HEK293 (cell line): Measurements from ENCODE around the gene USP31.

Experiments
- IKZF3 ChIP-seq: fragments of 450-650 bp; IDR thresholded peaks from 2 replicates; pipeline ENCODE4 v1.5.0; 2018; ENCODE audit warnings: missing biosample characterization, mild to moderate bottlenecking, missing genetic modification characterization, moderate library complexity
- KLF16 ChIP-seq: fragments of 450-650 bp; formaldehyde crosslinking; IDR thresholded peaks from 2 replicates; pipeline ENCODE4 v1.5.1; 2017; ENCODE audit warnings: missing biosample characterization, missing genetic modification characterization
- ZBTB17 ChIP-seq: fragments of 450-650 bp; formaldehyde crosslinking; IDR thresholded peaks from 2 replicates; pipeline ENCODE4 v1.5.1; 2016; ENCODE audit warnings: missing biosample characterization, missing genetic modification characterization
- ZBTB8A ChIP-seq: fragments of 450-650 bp; formaldehyde crosslinking; IDR thresholded peaks from 2 replicates; pipeline ENCODE4 v1.5.1; 2016; ENCODE audit warnings: missing biosample characterization, missing genetic modification characterization
- ZNF404 ChIP-seq: fragments of 450-650 bp; formaldehyde crosslinking; IDR thresholded peaks from 2 replicates; pipeline ENCODE4 v1.5.1; 2017; ENCODE audit warnings: missing biosample characterization, missing genetic modification characterization
- ZNF510 ChIP-seq: fragments of 450-650 bp; formaldehyde crosslinking; IDR thresholded peaks from 2 replicates; pipeline ENCODE4 v1.5.1; 2018; ENCODE audit warnings: mild to moderate bottlenecking, missing genetic modification characterization, missing biosample characterization; ENCODE audit not compliant: insufficient replicate concordance
- ZNF677 ChIP-seq: fragments of 450-650 bp; IDR thresholded peaks from 2 replicates; pipeline ENCODE4 v1.5.0; 2018; ENCODE audit warnings: missing biosample characterization, mild to moderate bottlenecking, missing genetic modification characterization, moderate library complexity
- TF ChIP-seq, protein P1 (sequence below): fragments of 450-650 bp; formaldehyde crosslinking; IDR thresholded peaks from 2 replicates; pipeline ENCODE4 v1.5.1; 2016; ENCODE audit warnings: missing biosample characterization, missing genetic modification characterization
- TF ChIP-seq, protein P2 (sequence below): fragments of 450-650 bp; IDR thresholded peaks from 2 replicates; pipeline ENCODE4 v1.5.1; 2018; ENCODE audit warnings: missing biosample characterization, missing genetic modification characterization

DNA sequence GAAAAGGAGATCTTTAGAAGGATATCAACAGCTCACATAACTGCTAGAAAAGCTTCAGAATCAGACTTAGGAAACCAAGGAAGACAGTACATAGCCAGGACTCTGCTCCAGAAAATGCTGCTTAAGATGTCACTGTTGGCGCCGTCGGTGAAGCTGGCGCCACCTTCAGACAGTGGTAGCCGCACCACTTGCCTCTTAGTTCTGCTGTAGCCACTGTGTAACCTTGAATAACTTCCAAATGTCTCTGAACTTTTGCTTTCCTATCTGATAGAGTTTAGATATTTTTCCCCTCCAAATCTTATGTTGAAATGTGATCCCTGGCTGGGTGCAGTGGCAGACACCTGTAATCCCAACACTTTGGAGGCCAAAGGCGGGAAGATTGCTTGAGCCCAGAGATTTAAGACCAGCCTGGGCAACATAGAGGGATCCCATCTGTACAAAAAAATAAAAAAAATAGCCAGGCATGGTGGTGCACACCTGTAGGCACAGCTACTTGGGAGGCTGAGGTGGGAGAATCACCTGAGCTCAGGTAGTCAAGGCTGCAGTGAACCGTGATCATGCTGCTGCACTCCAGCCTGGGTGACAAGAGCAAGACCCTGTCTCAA, 6.3 kb upstream of the USP31 start:
- TF ChIP-seq ZNF404 (tag by site-specific recombination) = no peak
- TF ChIP-seq, protein P1, sequence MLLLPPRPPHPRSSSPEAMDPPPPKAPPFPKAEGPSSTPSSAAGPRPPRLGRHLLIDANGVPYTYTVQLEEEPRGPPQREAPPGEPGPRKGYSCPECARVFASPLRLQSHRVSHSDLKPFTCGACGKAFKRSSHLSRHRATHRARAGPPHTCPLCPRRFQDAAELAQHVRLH (tag by site-specific recombination) = no peak
- TF ChIP-seq, protein P2, sequence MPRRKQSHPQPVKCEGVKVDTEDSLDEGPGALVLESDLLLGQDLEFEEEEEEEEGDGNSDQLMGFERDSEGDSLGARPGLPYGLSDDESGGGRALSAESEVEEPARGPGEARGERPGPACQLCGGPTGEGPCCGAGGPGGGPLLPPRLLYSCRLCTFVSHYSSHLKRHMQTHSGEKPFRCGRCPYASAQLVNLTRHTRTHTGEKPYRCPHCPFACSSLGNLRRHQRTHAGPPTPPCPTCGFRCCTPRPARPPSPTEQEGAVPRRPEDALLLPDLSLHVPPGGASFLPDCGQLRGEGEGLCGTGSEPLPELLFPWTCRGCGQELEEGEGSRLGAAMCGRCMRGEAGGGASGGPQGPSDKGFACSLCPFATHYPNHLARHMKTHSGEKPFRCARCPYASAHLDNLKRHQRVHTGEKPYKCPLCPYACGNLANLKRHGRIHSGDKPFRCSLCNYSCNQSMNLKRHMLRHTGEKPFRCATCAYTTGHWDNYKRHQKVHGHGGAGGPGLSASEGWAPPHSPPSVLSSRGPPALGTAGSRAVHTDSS = no peak
- TF ChIP-seq KLF16 (tag by site-specific recombination) = no peak
- TF ChIP-seq ZNF677 (tag by site-specific recombination) = no peak
- TF ChIP-seq ZBTB17 (tag by site-specific recombination) = no peak
- TF ChIP-seq ZBTB8A = no peak
- TF ChIP-seq IKZF3 (tag by site-specific recombination) = no peak
- TF ChIP-seq ZNF510 = no peak
